GM19025 (cell line): ENCODE measurements around the gene ENTPD6.
"Not testable (repeated sequence)": the region's sequence is repeated elsewhere in the genome, so short reads cannot be mapped to it uniquely, and the experiment has no call there.

Source experiments
- ATAC-seq: cut with Tn5 transposase; IDR thresholded peaks from one replicate; pipeline ENCODE4 v1.9.1; 2021; ENCODE audit warnings: mild to moderate bottlenecking, low read depth, moderate library complexity; ENCODE audit not compliant: unreplicated experiment

The ENTPD6 gene

DNA sequence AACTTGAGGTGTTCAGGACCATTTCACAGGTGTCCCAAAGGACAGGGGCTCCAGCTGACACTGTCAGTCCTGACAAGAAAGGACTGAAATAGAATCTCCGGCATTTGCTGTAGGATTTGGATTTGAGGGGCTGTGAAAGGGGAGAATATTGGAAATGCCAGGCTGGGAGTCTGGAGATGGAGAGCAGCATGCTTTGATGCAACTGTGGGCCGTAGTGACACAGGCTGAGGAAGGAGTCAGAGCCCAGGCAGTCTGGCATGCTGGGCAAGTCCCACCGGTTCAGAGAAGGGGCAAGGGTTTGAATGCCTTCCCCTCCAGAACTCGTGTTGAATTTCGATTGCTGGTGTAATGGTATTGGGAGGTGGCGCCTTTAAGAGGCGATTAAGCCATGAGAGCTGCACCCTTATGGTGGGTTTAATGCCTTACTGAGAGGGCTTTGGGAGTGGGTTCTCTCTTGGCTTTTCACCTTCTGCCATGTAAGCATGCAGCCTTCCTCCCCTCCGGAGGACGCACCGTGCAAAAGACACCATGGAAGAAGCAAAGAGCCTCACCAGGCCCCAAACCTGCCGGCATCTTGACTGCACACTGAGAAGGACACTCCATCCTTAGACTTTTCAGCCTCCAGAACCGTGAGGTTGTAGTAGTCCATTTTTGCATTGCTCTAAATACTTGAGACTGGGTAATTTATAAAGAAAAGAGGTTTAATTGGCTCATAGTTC, 43.0 kb downstream of the ENTPD6 start:
- ATAC-seq: no peak

DNA sequence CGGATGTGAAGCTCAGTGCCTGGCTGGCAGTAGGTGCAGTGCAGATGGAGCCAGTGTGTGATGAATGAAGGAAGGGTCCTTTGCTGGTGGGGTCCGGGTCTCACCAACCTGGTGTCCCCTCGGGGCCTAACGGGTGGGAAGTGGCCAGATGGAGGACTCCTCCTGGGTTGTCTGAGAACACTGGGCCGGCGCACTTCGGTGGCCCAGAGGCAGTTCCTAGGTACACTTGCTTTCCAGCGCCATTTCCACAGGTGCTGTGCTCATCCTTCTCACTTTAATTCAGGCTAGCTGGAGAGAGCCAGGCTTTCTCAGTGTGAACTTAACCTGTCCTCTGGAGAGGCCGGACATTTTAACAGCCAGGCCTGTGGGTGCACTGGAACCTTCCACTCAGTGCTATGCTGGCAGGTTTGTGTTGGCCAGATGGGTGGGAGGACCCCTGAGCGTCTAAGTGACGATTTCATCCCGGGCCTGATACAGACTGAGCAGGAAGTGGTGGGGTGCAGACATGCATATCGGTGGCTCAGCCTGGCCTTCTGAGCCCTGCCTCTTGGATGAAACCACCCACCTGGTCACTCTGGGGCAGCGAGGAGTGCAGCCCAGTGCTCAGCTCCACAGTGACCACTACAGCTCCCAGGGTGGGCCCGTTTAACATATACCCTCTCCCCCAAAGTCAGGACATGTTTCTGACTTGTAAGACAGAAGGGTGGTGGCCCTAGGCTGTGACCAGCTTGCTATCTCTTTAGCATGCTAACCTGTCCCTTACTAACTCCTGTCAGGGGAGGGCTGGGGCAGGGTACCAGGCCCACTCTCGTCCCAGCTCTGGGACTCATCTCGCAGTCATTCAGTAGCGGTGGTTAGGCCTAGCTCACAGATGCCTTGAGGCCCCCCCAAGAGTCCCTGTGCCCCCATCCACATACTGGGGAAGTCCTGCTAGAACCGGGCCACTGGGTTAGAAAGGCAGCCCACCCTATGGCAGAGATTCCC, 44.2 kb downstream of the ENTPD6 start:
- ATAC-seq: no peak

DNA sequence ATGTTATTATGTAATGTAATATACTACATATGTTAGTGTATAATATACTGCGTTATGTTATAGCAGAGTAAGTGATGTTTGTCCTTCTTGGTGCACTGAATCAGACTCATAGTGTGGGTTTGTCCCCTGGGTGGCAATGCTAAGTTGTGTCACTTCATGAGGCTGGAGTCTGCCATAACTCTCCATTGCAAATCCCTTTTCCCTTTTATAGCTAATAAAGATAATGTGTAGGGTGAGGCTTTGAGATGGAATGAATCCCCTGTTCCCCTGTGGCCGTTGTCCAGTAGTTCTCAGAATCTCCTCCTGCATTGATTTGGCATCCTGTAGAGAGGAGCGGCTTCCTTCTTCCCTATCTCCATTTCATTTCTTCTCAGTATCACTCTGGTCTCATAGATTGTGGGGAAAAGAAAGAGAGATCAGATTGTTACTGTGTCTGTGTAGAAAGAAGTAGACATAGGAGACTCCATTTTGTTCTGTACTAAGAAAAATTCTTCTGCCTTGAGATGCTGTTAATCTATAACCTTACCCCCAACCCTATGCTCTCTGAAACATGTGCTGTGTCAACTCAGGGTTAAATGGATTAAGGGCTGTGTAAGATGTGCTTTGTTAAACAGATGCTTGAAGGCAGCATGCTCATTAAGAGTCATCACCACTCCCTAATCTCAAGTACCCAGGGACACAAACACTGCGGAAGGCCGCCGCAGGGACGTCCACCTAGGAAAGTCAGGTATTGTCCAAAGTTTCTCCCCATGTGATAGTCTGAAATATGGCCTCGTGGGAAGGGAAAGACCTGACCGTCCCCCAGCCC, 45.5 kb downstream of the ENTPD6 start:
- not testable (repeated sequence) for ATAC-seq

DNA sequence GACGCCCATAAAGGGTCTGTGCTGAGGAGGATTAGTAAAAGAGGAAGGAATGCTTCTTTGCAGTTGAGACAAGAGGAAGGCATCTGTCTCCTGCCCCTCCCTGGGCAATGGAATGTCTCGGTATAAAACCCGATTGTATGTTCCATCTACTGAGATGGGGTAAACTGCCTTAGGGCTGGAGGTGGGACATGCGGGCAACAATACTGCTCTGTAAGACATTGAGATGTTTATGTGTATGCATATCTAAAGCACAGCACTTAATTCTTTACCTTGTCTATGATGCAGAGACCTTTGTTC, 46.1 kb downstream of the ENTPD6 start:
- ATAC-seq: not testable (repeated sequence)

DNA sequence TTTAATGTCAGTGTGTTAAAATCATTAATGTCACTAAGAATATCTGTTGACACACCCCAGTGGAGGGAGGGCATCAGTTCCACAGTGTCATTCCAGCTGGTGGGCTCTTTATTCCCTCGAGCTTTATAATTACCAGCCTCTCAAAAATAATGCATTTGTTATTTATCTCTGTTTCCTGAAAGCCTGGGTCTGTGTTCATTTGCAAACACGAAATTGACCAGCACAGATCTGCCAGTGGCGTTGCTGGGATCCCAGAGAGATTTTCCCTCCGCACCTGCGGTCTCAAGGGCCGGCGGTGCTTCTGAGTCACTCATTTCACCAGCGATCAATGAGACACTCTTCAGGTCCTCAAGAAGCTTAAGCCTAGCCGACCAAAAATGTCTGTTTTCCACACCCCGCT, 46.7 kb downstream of the ENTPD6 start:
- ATAC-seq: no peak

DNA sequence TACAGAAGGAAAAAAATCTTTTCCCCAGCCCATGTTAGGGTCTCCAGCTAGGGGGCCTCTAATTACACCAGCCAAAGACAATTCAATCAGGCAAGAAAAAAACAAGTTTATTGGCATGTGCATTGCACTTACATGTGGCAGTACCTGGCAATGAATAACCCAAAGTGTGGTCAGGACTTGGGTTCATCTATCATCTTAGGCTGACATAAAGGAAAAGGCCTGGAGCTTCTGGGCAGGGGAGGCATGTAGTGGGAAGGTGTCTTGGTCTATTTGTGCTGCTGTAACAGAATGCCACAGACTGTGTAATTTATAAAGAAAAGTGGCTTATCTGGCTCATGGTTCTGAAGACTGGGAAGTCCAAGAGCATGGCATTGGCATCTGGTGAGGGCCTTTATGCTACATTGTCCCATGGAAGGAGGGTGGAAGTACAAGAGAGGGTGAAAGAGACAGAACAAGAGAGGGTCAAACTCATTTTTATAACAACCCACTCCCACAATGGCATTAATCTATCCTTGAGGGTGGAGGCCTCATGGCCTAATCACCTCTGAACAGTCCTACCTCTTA, 48.0 kb downstream of the ENTPD6 start:
- ATAC-seq: no peak

DNA sequence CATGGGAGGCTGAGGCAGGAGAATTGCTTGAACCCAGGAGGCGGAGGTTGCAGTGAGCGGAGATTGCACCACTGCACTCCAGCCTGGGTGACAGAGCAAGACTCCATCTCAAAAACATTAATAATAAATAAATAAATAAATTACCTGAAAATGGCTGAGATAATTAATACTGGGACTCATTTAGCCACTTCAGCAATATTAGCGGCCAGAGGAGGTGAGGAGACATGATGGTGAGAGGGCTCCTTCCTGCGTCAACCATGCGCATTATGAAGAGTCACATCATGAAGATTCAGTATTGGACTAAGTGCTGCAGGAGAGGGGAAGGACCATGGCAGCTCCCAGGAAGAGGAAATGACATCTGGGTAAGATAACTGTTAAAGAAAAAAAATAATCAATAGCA, 49.5 kb downstream of the ENTPD6 start:
- no peak for ATAC-seq

DNA sequence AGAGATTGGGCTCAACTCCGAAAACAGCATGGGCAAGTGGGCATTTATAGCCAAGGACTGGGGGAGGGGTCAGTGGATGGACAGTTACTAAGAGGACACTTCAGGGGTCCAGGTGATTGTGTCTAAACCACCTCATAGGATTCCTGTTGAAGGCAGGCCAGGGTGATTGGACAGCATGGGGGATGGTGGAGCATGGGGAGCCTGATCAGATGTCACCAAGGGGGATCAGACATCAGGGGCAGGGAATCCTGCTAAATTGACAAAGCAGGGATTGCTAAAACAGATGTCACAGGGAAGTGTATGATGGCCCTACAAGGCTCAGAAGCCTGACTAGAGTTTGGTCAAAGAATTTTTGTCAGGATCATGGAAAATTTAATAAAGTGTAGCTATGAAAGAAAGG, 49.9 kb downstream of the ENTPD6 start:
- no peak for ATAC-seq

DNA sequence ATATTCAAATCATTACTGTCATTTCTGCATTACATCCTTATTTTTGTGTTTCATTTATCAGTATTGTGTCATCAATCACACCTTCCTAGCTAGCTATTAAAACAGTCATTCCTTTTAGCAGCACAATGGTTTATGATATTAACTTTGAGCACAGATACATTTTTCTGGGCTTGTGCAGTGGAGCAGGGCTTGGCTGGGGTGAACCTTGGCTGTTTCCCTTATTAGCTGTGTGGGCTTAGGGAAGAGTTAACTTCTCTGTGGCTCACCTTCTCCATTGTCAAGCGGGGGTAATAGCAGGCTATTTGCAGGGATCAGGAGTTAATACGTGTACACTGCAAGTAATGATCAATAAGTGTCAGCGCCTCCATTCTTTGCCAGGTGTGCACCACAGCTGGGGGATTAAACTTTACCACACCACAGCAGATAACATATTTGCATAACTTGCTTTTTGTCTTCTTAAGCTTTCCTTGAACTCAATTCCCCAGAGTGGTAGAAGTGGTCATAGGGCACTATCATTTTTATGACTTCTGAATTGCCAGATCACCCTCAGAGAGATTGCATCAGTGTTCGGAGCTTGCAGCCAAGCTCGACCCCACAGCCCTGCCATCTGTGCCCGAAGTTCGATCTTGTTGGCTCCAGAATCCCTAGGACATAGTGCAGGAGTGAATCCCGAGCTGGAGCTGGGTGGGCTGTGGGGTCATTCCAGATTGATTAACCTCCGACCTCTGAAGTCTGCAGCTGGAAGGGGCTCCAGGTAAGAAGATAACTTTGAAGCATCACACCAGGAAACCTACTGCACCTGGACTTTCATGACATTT, 50.9 kb downstream of the ENTPD6 start:
- ATAC-seq: no peak

DNA sequence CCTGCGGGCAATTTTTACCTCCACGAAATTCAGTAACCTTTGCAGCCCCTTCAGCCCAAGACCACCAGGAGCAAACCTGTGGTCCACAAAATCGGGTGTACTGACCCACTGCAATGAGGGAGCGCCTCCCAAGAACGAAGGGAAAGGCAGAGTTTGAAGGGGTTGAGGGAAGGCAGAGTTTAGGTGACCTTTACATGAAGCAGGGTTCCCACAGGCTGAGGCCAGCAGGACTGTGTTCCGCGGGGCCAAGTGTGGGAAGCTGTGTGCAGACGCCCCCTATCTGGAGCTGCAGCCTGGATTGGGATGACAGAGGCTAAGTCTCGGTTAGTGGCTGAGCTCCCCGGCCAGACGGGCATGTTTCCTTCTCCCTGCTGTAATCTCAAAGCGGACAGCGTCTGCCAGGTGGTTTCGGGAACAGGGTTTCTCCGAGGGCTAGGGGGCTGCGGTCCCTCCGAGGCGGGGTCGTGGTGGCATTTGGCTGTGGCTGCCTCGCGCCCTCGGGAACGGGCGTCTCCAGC, 51.5 kb downstream of the ENTPD6 start:
- no peak for ATAC-seq

DNA sequence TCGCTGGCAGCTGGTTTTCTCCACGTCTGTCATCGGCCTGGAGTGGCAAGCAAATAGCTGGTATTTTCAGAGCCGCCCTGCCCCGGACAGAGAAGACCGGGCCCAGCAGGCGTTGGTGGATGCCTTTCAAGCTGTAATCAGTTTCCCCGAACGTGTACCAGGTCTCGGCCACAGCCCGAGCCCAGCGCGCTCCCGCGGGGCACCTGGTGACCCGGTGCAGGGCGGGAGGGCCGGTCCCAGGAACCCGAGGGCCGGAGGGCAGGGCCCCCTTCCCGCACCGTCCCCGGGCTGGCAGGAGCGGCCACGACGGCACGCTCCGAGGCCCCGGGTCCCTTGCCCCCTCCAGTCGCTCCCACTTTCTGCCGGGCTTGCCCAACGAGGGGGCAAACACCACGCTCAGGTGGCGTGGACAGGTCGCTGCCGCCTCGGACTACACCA, 52.0 kb downstream of the ENTPD6 start:
- ATAC-seq: peak; percentile 18

DNA sequence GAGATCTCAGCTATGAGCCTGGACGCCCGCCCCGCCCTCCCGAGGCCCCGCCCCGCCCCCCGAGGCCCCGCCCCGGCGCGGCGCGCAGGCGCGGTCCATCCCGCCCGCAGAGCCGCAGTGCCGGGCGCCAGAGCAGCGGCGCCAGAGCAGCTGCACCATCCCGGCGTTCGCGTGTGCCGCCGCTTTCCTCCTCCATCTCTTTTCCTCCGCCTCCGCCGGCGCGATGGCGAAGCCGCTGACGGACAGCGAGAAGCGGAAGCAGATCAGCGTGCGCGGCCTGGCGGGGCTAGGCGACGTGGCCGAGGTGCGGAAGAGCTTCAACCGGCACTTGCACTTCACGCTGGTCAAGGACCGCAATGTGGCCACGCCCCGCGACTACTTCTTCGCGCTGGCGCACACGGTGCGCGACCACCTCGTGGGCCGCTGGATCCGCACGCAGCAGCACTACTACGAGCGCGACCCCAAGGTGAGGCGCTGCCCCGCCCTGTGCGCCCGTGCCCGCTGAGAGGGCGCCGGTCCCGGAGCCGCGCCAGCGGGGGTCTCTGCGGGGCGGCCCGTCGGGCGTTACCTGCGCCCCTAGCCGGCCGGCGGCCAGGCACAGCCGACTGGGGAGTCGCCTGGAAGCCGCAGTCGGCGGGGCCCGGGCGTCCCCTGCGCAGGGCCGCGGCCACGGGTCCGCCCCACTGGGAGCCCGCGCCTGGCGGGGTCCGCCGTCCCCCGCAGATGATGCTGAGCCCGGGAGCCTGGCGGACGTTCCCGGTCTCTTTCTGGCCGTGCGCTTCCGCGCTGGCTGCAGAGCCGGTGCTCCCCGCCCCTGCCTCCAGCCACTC, 52.7 kb downstream of the ENTPD6 start, which contains the start of gene PYGB:
TSS of gene PYGB (plus strand) at position 130 of the 830 bp plus-strand sequence. CDS start at position 224, 94 bp downstream.
- ATAC-seq: peak; percentile 71

DNA sequence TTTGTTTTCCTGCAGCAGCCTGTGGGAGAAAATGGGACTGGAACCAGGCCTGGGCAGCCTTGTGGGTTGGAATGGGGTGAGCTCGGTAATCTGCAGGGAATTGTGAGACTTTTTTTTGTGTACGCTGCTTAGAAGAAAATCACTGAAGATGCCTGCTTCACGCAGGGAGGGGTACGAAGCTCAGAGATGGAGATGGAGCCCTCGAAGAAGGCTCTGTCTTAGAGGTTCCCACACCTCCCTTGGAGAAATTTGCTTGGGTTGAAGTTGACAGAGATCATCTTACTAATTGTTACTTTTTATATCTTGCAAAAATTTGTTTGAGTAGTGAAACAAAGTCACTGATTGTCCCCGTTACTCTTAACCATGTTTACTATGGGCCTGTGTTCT, 53.3 kb downstream of the ENTPD6 start:
- no peak for ATAC-seq

DNA sequence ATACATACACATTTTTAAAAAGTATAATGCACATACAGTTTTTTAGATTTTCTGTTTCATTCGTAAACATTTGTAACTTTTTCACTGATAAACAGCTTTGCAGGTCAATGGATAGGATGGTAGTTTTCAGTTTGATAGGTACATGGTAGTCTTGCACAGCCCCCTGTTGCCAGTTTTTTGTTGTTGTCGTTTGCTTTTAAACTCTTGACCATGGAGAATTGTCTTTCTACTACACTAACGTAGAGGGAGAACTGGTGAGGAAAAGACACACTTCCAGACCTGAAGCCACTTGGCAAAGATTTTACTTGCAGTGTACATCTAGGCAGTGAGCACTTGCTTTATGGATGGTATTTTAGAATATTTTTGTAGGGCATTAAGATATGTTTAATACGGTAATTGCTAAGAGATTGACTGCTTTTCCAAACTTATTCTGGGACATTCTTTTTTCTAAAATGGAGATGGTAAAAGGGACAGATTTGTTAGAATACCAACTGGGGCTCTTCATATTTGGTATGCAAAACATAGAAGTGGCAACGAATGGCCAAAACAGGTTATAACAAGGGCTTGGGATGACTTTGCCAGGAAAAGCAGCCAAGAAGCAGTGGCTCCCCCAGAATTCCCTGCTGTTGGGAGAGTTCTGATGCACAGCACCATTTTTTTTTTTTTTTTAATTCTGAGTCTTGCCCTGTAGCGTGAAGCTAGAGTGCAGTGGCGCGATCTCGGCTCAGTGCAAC, 53.9 kb downstream of the ENTPD6 start:
- no peak for ATAC-seq

DNA sequence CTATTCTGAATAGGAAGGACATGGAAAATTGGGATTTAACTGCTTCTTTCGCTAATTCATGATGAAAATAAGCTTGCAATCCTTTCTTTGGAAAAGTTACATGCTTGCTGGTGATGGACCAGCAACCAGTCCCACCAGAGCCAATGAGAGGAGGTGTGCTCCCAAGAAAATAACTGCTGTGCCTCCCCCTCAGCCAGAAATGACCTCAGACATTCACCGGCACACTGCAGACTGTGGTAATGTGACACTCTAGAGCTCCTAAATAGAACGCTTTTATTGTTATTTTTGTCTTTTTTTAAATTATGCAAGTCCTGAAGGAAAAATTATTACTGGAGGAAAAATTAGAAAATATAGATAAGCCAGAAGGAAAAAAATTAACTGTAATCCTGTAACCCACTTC, 55.0 kb downstream of the ENTPD6 start:
- no peak for ATAC-seq

DNA sequence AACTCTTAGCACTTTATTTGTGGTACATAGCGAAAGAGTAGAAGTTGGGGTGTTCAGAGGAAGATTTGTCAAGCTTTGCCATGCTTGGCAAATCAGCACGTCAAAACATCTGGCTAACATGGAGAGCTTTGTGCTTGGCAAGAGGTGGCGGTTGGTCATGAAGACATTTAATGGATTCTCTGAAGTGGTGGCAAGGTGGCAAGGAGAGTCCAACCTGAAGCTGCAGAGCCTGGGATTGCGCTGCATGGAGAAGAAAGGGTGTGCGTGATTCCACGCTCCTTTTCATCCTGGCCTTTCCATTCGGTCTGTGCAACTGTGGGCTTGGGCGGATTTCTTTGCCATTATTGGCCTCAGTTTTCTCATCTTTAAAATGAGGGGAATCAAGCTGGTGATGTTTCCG, 55.5 kb downstream of the ENTPD6 start:
- ATAC-seq: no peak

DNA sequence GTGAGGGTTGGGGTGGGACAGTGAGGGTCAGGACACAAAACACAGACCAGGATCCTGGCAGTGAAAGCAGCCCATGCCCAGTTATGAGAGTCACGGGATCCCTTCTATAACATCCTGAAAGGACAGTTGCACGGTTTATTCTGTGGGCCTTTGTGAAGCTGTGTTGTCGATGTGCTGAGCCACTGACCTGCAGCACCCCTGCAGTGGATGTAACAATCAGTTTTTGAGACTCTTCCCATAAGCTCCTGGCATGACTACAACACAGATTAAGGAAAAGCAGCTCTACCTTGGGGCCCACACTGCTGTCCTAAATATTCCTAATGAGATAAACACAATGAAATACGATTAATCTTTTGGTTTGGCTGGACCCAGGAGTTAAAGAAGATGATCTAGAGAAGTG, 56.0 kb downstream of the ENTPD6 start:
- no peak for ATAC-seq

DNA sequence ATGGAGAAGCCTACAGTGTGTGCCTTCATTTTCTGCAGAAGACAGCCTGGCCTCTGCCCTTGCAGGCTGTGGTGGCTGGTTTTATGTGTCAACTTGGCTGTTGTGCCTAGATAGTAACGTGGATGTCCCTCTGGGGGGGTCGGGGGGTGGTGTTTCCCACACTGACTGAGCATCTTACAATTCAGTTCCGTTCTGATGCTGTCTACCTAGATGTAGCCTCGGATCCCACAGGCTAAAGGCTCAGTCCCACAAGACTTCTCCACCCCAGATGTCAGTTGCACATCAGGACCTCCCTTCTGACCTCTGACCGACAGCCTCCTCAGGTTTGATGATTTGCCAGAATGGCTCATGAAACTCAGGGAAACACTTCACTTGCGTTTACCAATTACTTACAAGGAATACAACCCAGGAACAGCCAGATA, 56.7 kb downstream of the ENTPD6 start:
- no peak for ATAC-seq
